Endothelial cell of umbilical vein (primary cell): Measurements from ENCODE around the gene ARMC8. TPM values are rescaled to one million over a fixed set of nuclear protein-coding genes. Genes with fewer than 3 reads are reported as not detected.

Experiments
- BruUV-seq: library from RNA; stranded (reverse); fragments of 400-500 nt; replicated peaks from 2 replicates; lab custom pipeline; 2021; lab: Mats Ljungman, UMichigan
- CTCF ChIA-PET: fragments of 300-600, 350-600 bp; sonication (Branson Sonifier 250); formaldehyde crosslinking; loops from one replicate; lab custom pipeline; 2021; ENCODE audit warnings: antibody characterized with exemption, inconsistent platforms; lab: Charles Lee
- POLR2A ChIA-PET: fragments of 300-600, 350-600 bp; sonication (Branson Sonifier 250); formaldehyde crosslinking; loops from one replicate; lab custom pipeline; 2021; ENCODE audit warnings: antibody characterized with exemption, inconsistent platforms; lab: Charles Lee
- DNase-seq: peaks from one replicate; pipeline ENCODE4 v3.0.0-alpha.2; 2011; ENCODE audit warnings: low read depth, low spot score
- FAIRE-seq: peaks from 2 replicates; lab custom pipeline; 2011; peaks lifted over from hg19 to GRCh38; lab: Jason Lieb, UNC
- H2AFZ ChIP-seq: 2 replicates; pipeline ENCODE4 v1.6.0; 2012; ENCODE audit warnings: low read depth, low read length, control low read depth, inconsistent platforms
- H3K27ac ChIP-seq: 2 replicates; pipeline ENCODE4 v1.5.1; 2011; ENCODE audit warnings: low read depth, mild to moderate bottlenecking, control low read depth, low read length, moderate library complexity; ENCODE audit not compliant: insufficient read depth
- H3K27me3 ChIP-seq, 2 experiments: 2 replicates each; pipeline versions ENCODE4 v1.6.0 to v1.6.1; 2011; ENCODE audit warnings: low read length in 2 of 2, mixed read lengths in 1 of 2; ENCODE audit not compliant: control insufficient read depth in 2 of 2, insufficient read depth in 2 of 2
- H3K36me3 ChIP-seq, 2 experiments: 2 replicates in 1 of 2; 3 replicates in 1 of 2; pipeline ENCODE4 v1.5.1; 2011; ENCODE audit warnings: low read length in 2 of 2, mild to moderate bottlenecking in 1 of 2, moderate library complexity in 1 of 2; ENCODE audit not compliant: control insufficient read depth in 2 of 2, insufficient read depth in 2 of 2; ENCODE audit errors: extremely low read depth in 1 of 2
- H3K4me1 ChIP-seq: 3 replicates; pipeline ENCODE4 v1.5.1; 2011; ENCODE audit warnings: mild to moderate bottlenecking, low read length; ENCODE audit not compliant: control insufficient read depth, insufficient read depth; ENCODE audit errors: extremely low read depth
- H3K4me2 ChIP-seq: 2 replicates; pipeline ENCODE4 v1.6.1; 2011; ENCODE audit warnings: low read length, control low read depth, mixed read lengths; ENCODE audit not compliant: insufficient read depth
- H3K4me3 ChIP-seq, 3 experiments: fragments of 200-600 bp in 1 of 3; sonication (generic), shearing (Covaris generic) in 1 of 3; replicated peaks in 1 of 3; 2 replicates each; pipeline ENCODE4 v1.5.1; 2011 to 2016; ENCODE audit warnings: control low read depth in 3 of 3, low read length in 3 of 3, mild to moderate bottlenecking in 2 of 3, inconsistent platforms in 1 of 3, low read depth in 1 of 3, moderate library complexity in 1 of 3; ENCODE audit not compliant: insufficient read depth in 1 of 3
- H3K79me2 ChIP-seq: 2 replicates; pipeline ENCODE4 v1.6.0; 2012; ENCODE audit warnings: low read length, inconsistent platforms; ENCODE audit not compliant: control insufficient read depth, insufficient read depth
- H3K9ac ChIP-seq: replicated peaks from 2 replicates; pipeline ENCODE3; 2011; ENCODE audit warnings: low read length, control low read depth; ENCODE audit not compliant: insufficient read depth; ENCODE audit errors: extremely low read depth
- H3K9me1 ChIP-seq: replicated peaks from 3 replicates; pipeline ENCODE4 v1.6.0; 2011; ENCODE audit warnings: mild to moderate bottlenecking, low read length; ENCODE audit not compliant: control insufficient read depth, insufficient read depth; ENCODE audit errors: extremely low read depth
- H3K9me3 ChIP-seq: replicated peaks from 2 replicates; pipeline ENCODE4 v1.5.1; 2012; ENCODE audit warnings: low read length, inconsistent platforms; ENCODE audit not compliant: control insufficient read depth, insufficient read depth
- H4K20me1 ChIP-seq: replicated peaks from 2 replicates; pipeline ENCODE3; 2011; ENCODE audit warnings: mild to moderate bottlenecking, low read length; ENCODE audit not compliant: control insufficient read depth, insufficient read depth; ENCODE audit errors: extremely low read depth
- EZH2 ChIP-seq: IDR thresholded peaks from 2 replicates; pipeline ENCODE4 v1.6.1; 2012; ENCODE audit warnings: borderline replicate concordance, low read depth, mild to moderate bottlenecking, moderate library complexity, low read length, inconsistent platforms; ENCODE audit not compliant: severe bottlenecking
- FOS ChIP-seq: IDR thresholded peaks from 2 replicates; pipeline ENCODE4 v1.6.1; 2011; ENCODE audit warnings: mild to moderate bottlenecking, low read length, moderate library complexity, borderline replicate concordance; ENCODE audit not compliant: insufficient read depth
- GATA2 ChIP-seq: IDR thresholded peaks from 2 replicates; pipeline ENCODE4 v1.7.0; 2011; ENCODE audit warnings: low read depth, mild to moderate bottlenecking, moderate library complexity, mixed read lengths, low read length; ENCODE audit not compliant: insufficient read length, insufficient read depth
- JUN ChIP-seq: IDR thresholded peaks from 2 replicates; pipeline ENCODE4 v1.6.1; 2011; ENCODE audit warnings: borderline replicate concordance, low read depth; ENCODE audit not compliant: insufficient read length, insufficient read depth
- MYC ChIP-seq: IDR thresholded peaks from one replicate; pipeline ENCODE4 v1.6.1; 2011; ENCODE audit warnings: mild to moderate bottlenecking, low read depth, low read length
- POLR2A ChIP-seq: IDR thresholded peaks from 2 replicates; pipeline ENCODE4 v1.6.1; 2012; ENCODE audit warnings: low read depth, mild to moderate bottlenecking, control low read depth, low read length
- POLR2AphosphoS5 ChIP-seq: IDR thresholded peaks from 2 replicates; pipeline ENCODE4 v1.6.1; 2012; ENCODE audit warnings: low read depth, mild to moderate bottlenecking, control low read depth, low read length, moderate library complexity; ENCODE audit not compliant: insufficient read depth
- dilution Hi-C: fragments of 300-500 bp; cut with MboI; formaldehyde crosslinking; loops from one replicate; pipeline ENCODE4 v1.15.0; 2019; ENCODE audit warnings: low sequenced_read_pairs; ENCODE audit not compliant: extremely low pct_ligation_motif_present
- intact Hi-C: fragments of 100-400 bp; cut with micrococcal nuclease; formaldehyde crosslinking; loops from one replicate; pipeline ENCODE4 v1.10.0; 2022
- polyA plus RNA-seq, 4 experiments: library from polyadenylated mRNA; depleted of rRNA in 3 of 4; stranded (reverse) in 3 of 4; unstranded in 1 of 4; fragments of >200 nt; gene quantifications; 2 replicates each; pipeline versions ENCODE4 v1.2.1 to v1.2.3, GENCODE V29; 2011 to 2012; ENCODE audit warnings: missing spikeins in 1 of 4
- total RNA-seq: library from RNA; stranded (reverse); gene quantifications from 2 replicates; pipeline ENCODE4 v1.2.3, GENCODE V29; 2021
- TF ChIP-seq, protein P1 (sequence below), 2 donors: IDR thresholded peaks; 1 replicate in 1 of 2; 2 replicates in 1 of 2; pipeline ENCODE4 v1.5.1; 2011; ENCODE audit warnings: low read length in 2 of 2, mild to moderate bottlenecking in 2 of 2, moderate library complexity in 2 of 2, control low read depth in 1 of 2, inconsistent platforms in 1 of 2, low read depth in 1 of 2; ENCODE audit not compliant: insufficient read depth in 1 of 2; ENCODE audit errors: extremely low read depth in 1 of 2
- TF ChIP-seq, protein P2 (sequence below): IDR thresholded peaks from 2 replicates; pipeline ENCODE4 v1.6.1; 2011; ENCODE audit not compliant: insufficient read depth, insufficient read length

ARMC8 gene
- total and polyA plus RNA-seq, 2 donors (not counting 3 experiments of a cell fraction or from before 2014, with no cell fraction given): 39.6 to 46.0 TPM

DNA sequence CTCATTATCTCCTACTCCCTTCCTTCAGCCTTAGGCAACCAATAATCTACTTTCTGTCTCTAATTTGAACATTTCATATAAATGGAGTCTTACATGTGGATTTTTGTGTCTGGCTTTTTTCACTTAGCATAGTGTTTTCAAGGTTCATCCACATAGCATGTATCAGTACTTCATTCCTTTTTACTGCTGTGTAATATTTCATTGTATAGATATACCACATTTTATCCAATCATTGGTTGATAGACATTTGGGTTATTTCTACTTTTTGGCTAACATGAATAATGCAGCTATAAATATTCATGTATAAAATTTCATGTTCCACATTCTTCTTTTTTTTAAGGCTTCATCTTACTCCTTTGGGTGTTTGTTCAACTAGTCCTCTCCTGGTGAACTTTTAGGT lies 32.6 kb upstream of the ARMC8 start:
- POLR2A ChIA-PET: no interaction called here
- DNase-seq (no peak), FAIRE-seq (no peak)
- Histone ChIP-seq H3K27ac (no peak overlapping the region), H3K36me3 (no peaks in the 10 kb centered on the region), H3K79me2 (no peaks in the 10 kb centered on the region), H3K9ac (no peak overlapping the region), H3K4me2 (no peak overlapping the region), H3K27me3 (no peaks in the 10 kb centered on the region), H3K9me1 (no peaks in the 10 kb centered on the region), H4K20me1 (no peaks in the 10 kb centered on the region), H3K4me3 (no peak overlapping the region), H3K9me3 (no peaks in the 10 kb centered on the region), H3K4me1 (no peaks in the 10 kb centered on the region), H2AFZ (no peak overlapping the region)
- intact Hi-C loops: no loop called here
- TF ChIP-seq, protein P1, sequence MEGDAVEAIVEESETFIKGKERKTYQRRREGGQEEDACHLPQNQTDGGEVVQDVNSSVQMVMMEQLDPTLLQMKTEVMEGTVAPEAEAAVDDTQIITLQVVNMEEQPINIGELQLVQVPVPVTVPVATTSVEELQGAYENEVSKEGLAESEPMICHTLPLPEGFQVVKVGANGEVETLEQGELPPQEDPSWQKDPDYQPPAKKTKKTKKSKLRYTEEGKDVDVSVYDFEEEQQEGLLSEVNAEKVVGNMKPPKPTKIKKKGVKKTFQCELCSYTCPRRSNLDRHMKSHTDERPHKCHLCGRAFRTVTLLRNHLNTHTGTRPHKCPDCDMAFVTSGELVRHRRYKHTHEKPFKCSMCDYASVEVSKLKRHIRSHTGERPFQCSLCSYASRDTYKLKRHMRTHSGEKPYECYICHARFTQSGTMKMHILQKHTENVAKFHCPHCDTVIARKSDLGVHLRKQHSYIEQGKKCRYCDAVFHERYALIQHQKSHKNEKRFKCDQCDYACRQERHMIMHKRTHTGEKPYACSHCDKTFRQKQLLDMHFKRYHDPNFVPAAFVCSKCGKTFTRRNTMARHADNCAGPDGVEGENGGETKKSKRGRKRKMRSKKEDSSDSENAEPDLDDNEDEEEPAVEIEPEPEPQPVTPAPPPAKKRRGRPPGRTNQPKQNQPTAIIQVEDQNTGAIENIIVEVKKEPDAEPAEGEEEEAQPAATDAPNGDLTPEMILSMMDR (IDR thresholded peaks at IDR 0.05; ENCODE audit: extremely low read depth in 1 of 2, insufficient read depth in 1 of 2, low read depth in 1 of 2, low read length in 2 of 2): no peak
- TF ChIP-seq, protein P2, sequence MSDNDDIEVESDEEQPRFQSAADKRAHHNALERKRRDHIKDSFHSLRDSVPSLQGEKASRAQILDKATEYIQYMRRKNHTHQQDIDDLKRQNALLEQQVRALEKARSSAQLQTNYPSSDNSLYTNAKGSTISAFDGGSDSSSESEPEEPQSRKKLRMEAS: no peak
- no peak for TF ChIP-seq EZH2
- no peak for TF ChIP-seq GATA2
- TF ChIP-seq JUN: no peak
- no peak for TF ChIP-seq POLR2A
- no peak for TF ChIP-seq MYC
- no peak for TF ChIP-seq POLR2AphosphoS5
- TF ChIP-seq FOS: no peak
- dilution Hi-C loops: no loop called here
- CTCF ChIA-PET: no interaction called here
- BruUV-seq: no TSS peak
